Ascending aorta (tissue), 2 donors: ENCODE measurements around the gene FPR1. TPM values are rescaled to one million over a fixed set of nuclear protein-coding genes. Genes with fewer than 3 reads are reported as not detected.
"Not testable (repeated sequence)": the region's sequence is repeated elsewhere in the genome, so short reads cannot be mapped to it uniquely, and the experiment has no call there.

ENCODE experiments used
- DNase-seq, 2 donors: peaks; one replicate each; pipeline ENCODE4 v3.0.0-alpha.2; 2019; ENCODE audit warnings: low spot score in 2 of 2
- H3K27ac ChIP-seq, 2 donors: fragments of 200-600 bp; sonication (generic); one replicate each; pipeline ENCODE4 v1.5.1; 2016 to 2017; ENCODE audit warnings: mild to moderate bottlenecking in 1 of 2
- H3K27me3 ChIP-seq: fragments of 200-600 bp; sonication (generic); one replicate; pipeline ENCODE4 v1.5.1; 2017
- H3K36me3 ChIP-seq, 2 donors: fragments of 200-600 bp; sonication (generic); one replicate each; pipeline ENCODE4 v1.5.1; 2016
- H3K4me1 ChIP-seq, 2 donors: fragments of 200-600 bp; sonication (generic); one replicate each; pipeline ENCODE4 v1.5.1; 2016 to 2017; ENCODE audit warnings: mild to moderate bottlenecking in 1 of 2
- H3K4me3 ChIP-seq, 2 donors: fragments of 200-600 bp; sonication (generic); one replicate each; pipeline ENCODE4 v1.5.1; 2016 to 2017; ENCODE audit warnings: mild to moderate bottlenecking in 1 of 2
- H3K9me3 ChIP-seq, 2 donors: fragments of 200-600 bp; sonication (generic); one replicate each; pipeline ENCODE4 v1.5.1; 2016
- CTCF ChIP-seq, 3 experiments: fragments of 200-600 bp in 2 of 3; fragments of 450-650 bp in 1 of 3; sonication (generic) in 2 of 3; IDR thresholded peaks; one replicate each; pipeline ENCODE4 v1.5.1; 2016 to 2019; ENCODE audit warnings: antibody characterized with exemption in 3 of 3, mild to moderate bottlenecking in 1 of 3, moderate library complexity in 1 of 3
- intact Hi-C: fragments of 100-400 bp; cut with DNase I; formaldehyde crosslinking; loops from one replicate; pipeline ENCODE4 v1.15.1; 2023
- total RNA-seq: library from RNA; depleted of rRNA; stranded (reverse); fragments of >200 nt; gene quantifications from one replicate; pipeline ENCODE4 v1.1.0, GENCODE V29; 2016

Gene FPR1
- total RNA-seq, 1 donor from 2014 or later = 7.9 TPM

GRCh38 chr19:51740356-51740755 is 11.3 kb downstream of the FPR1 start:
- DNase-seq = no peak
- intact Hi-C loops = no loop called here
- Histone ChIP-seq H3K4me1 (no peaks in the 10 kb centered on the region), H3K9me3 (no peaks in the 10 kb centered on the region), H3K4me3 (no peak overlapping the region), H3K36me3 (no peaks in the 10 kb centered on the region), H3K27me3 (no peaks in the 10 kb centered on the region), H3K27ac (no peak overlapping the region)
- TF ChIP-seq CTCF (IDR thresholded peaks at IDR 0.05) = no peak

DNA sequence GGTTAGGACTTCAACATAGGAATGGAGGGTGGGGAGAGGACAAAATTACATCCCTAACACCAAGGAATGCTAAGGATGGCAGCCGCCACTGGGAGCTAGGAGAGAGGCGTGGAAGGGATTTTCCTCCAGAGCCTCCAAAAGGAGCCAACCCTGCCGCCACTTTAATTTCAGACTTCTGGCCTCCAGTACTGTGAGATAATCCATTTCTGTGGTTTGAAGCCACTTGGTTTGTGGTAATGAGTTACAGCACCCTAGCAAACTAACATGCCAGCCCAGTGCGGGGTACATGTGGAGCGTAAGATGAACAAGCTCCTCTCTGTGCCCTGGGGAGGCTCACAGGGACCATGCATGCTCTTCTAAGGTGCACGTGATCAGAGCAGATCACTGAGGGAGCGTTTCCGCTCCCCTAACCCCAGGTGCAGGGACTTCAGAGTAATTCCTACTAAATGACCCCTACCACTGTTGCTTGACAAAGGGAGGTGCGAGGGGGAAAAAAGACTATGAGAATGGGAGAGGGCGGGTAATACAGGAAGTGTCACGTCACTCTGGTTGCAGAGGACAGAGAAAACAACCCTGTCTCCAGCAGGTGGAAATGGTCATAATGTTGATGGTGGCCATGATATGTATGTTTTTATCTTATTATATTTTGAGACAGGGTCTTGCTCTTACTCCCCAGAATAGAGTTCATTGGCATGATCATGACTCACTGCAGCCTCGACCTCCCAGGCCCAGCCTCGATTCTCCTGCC is 12.0 kb downstream of the FPR1 start:
- DNase-seq = no peak
- Histone ChIP-seq H3K27me3 (no peaks in the 10 kb centered on the region), H3K4me3 (no peak overlapping the region), H3K36me3 (no peaks in the 10 kb centered on the region), H3K4me1 (no peaks in the 10 kb centered on the region), H3K9me3 (no peaks in the 10 kb centered on the region), H3K27ac (no peak overlapping the region)
- intact Hi-C loops = no loop called here
- TF ChIP-seq CTCF (IDR thresholded peaks at IDR 0.05) = no peak

- H3K4me1 ChIP-seq, H3K27ac ChIP-seq, H3K36me3 ChIP-seq, H3K27me3 ChIP-seq, H3K9me3 ChIP-seq, DNase-seq, intact Hi-C loops, H3K4me3 ChIP-seq: not testable (repeated sequence)
Measured at GRCh38 chr19:51738523-51738922, 13.2 kb downstream of the FPR1 start.

GRCh38 chr19:51737924-51738323 is 13.8 kb downstream of the FPR1 start:
- H3K4me3 ChIP-seq = no peak overlapping the region
- TF ChIP-seq CTCF (IDR thresholded peaks at IDR 0.05) = no peak
- H3K27me3 ChIP-seq = no peaks in the 10 kb centered on the region
- no peaks in the 10 kb centered on the region for H3K4me1 ChIP-seq
- no peaks in the 10 kb centered on the region for H3K9me3 ChIP-seq
- H3K36me3 ChIP-seq = no peaks in the 10 kb centered on the region
- DNase-seq = no peak
- intact Hi-C loops = no loop called here
- no peak overlapping the region for H3K27ac ChIP-seq

- Histone ChIP-seq H3K27me3 (no peaks in the 10 kb centered on the region), H3K9me3 (no peaks in the 10 kb centered on the region), H3K4me1 (no peaks in the 10 kb centered on the region), H3K4me3 (no peak overlapping the region), H3K36me3 (no peaks in the 10 kb centered on the region), H3K27ac (no peak overlapping the region)
- no peak for DNase-seq
- TF ChIP-seq CTCF (IDR thresholded peaks at IDR 0.05) = no peak
- intact Hi-C loops = no loop called here
Measured at GRCh38 chr19:51737389-51737788, 14.3 kb downstream of the FPR1 start.

DNA sequence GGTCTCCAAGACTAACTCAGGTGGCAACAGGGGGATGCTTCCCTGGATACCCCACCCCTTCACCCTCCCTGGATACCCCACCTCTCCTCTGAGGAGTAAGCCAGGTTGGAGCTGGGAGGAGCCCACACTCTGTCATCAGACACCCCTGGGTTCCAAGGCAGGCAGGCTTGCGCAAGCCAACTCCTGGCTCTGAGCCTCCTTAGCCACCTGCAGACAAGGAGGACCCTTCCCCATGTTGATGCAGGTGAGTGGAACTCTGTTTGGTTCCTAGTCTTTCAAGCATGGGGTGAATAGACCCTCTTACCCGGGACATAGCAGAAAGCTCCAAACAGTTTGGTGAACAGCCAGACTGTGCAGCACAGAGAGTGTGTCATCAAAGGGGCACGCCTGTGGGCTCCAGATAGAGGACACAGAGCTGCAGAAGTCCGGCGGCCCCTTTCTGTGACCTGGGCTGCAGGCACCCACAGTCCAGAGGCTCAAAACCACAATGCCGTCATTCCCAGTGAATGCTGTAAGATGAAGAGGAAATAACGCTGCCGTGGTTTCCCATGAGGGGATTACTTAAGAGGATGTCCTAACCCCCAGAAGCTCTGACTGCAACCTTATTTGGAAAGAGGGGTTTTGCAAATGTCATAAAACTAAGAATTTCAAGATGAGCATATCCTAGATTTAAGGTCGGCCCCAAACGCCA is 15.8 kb downstream of the FPR1 start:
- intact Hi-C loops = no loop called here
- DNase-seq = peak; percentile 45 to 84
- no peak overlapping the region for H3K27ac ChIP-seq
- H3K36me3 ChIP-seq = no peaks in the 10 kb centered on the region
- no peak for TF ChIP-seq CTCF (IDR thresholded peaks at IDR 0.05)
- no peaks in the 10 kb centered on the region for H3K9me3 ChIP-seq
- no peaks in the 10 kb centered on the region for H3K27me3 ChIP-seq
- H3K4me3 ChIP-seq = no peak overlapping the region
- H3K4me1 ChIP-seq = no peaks in the 10 kb centered on the region
